SHP77 (cell line): Measurements from ENCODE around the gene KLHL12.

Experiments
- DNase-seq, 2 experiments: peaks; one replicate each; lab custom pipeline; 2025; lab: John Stamatoyannopoulos, UW

The KLHL12 gene

GRCh38 chr1:202880961-202881460, 46.0 kb downstream of the KLHL12 start:
- DNase-seq: no peak

- no peak for DNase-seq
Measured at GRCh38 chr1:202880062-202880461, 47.0 kb downstream of the KLHL12 start.

DNA sequence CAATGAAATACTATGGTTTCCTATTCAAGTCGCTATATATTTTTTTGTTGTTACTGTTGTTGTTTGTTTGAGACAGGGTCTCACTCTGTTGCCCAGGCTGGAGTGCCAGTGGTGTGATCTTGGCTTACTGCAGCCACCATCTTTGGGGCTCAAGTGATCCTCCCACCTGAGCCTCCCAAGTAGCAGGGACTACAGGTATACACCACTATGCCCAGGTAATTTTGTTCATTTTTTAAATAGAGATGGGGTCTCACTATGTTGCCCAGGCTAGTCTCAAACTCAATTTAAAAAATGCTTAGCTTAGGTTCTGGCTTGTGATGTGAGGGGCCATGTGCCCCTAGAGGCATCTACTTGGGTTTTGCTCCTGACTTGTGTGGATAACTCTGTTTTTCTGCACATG, 47.9 kb downstream of the KLHL12 start:
- DNase-seq: no peak

DNA sequence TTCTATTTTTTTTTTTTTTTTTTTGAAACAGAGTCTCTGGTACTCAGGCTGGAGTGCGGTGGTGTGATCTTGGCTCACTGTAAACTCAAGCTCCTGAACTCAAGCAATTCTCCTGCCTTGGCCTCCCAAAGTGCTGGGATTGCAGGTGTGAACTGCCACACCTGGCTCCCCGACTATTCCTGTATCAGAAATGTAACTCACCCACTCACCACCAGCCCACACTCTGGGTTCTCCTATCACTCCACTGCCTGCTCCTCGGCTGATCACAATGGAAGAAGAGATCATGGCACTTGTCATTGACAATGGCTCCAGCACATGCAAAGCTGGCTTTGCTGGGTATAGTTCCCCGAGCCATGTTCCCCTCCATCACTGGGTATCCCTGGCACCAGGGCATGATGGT, 54.0 kb downstream of the KLHL12 start:
- no peak for DNase-seq

GRCh38 chr1:202871367-202871766, 55.7 kb downstream of the KLHL12 start:
- no peak for DNase-seq

GRCh38 chr1:202862679-202863560, 64.1 kb downstream of the KLHL12 start:
- DNase-seq: no peak

- DNase-seq: peak; percentile 95
Measured at GRCh38 chr1:202861420-202862132, 65.5 kb downstream of the KLHL12 start.

DNA sequence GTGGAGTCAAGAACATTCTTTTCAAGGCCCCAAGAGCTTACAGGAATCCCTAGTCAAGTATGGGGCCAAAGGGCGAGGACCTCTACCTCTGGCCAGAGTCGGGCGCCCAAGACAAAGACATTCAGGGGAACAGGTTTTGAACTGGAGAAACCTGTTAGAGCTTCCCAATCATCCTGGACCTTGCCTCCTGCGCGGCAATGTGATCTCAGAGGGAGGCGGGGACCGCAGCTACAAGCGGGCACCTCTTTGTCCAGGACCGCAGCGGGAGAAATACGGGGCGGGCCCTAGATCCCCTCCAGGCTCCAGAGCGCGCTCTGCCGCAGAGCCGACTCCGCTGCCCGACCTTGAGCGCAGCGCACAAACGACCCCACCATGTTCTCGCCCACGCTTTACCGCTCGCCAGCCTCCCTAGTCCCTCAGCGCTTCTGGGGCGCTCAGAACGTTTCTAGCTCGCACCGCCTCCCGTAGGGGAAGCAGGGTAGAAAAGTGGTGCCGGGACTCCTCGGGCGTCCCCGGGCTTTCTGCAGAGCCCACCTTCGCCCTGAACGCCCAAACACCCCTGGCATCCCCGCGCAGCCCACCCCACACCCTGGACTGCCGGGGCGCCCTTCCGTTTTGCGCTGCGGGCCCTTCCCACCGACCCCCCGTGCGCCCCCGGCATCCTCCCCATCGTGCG, 66.2 kb downstream of the KLHL12 start:
- DNase-seq: peak; percentile 8 to 56

- no peak for DNase-seq
Measured at GRCh38 chr1:202858789-202859414, 68.1 kb downstream of the KLHL12 start.

DNA sequence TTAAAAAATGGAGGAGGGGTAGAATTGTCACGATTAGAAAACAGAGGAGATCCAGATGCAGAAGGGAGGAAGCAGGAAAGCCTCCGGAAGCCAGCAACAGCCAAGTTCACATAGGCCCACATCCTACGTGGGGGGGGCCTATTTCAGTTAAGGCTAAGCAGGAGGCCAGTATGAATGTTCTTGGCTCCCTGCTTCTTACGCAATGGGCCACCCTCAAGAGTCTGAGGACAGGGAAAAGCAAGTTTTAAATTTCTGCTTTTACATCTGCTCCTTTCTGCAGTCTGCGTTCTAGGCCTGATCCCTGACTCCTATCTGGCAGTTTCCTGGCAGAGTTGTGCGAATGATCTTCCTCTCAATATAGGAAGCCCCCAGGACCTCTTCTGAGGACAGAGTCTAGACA, 68.7 kb downstream of the KLHL12 start:
- DNase-seq: no peak

DNA sequence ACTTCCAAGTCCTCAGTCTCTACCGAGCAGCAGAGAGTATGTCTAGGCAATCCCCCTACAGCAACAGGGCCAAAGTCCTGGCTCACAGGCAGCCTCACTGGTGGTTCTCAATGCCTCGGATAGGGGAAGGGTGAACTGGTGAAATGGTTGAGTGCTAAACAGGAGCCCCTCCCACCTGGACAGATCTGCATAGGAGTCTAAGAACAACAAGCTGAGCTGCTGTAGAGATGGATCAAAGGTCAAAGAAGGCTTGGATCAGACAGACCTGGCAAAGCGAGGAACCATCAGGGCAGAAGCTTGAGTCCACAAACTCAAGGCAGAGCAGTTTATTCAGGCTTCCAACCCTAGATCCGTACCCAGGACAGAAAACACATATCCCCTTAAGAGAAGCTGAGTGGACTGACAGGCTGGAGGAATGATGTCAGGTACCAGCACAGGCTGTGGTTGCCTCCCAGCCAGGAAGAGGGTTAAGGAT, 69.9 kb downstream of the KLHL12 start:
- DNase-seq: no peak

DNA sequence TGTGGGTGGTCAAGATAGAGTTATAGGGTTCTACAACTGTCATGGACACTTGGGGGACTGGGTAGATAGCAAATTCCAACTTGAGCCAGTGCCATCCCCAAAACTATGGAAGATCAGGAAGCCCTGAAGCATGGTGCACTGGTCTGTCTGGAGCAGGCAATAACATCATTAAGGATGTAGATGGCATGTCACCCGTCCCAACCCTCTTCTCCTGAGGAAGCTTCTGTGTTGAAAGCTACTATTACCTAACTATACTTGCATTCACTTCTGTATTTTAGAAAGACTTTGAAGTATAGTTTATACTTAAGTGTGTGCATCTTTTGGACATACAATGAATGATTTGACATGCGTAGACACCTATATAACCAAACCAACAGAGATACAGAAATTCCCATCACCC, 71.0 kb downstream of the KLHL12 start:
- no peak for DNase-seq

- DNase-seq: no peak
Measured at GRCh38 chr1:202854787-202855186, 72.2 kb downstream of the KLHL12 start.

DNA sequence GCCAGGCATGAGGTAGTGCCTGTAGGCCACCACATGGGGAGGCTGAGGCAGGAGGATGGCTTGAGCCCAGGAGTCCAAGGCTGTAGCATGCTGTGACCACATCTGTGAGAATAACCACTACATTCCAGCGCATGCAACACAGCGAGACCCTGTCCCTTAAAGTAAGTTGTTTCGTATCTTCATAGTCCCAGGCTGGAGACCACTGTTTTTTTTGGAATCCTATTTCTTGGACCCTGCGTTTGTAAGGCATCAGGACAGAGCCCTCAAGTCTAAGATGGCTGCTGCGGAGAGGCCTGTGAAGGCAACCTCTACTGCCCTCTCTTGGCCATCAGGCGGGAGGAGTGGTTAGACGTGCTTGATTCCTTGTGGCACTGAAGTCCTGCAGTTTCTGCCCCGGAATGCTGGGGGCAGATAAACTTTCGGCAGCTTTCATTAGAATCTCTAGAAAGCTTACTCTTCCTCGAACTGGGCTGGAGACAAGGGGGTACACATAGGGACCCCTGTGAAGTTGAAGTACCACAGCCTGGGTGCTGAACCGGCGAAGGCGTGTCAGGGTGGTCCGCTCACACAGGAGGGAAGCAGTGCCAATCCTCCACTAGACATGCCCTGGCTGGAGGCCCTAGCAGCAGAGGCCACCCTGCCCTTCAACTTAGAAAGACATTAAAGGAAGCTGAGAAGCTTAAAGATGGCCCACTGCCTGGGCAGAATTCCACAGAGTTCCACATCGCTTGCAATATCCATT, 74.7 kb downstream of the KLHL12 start:
- peak; percentile 15 to 38 for DNase-seq

DNA sequence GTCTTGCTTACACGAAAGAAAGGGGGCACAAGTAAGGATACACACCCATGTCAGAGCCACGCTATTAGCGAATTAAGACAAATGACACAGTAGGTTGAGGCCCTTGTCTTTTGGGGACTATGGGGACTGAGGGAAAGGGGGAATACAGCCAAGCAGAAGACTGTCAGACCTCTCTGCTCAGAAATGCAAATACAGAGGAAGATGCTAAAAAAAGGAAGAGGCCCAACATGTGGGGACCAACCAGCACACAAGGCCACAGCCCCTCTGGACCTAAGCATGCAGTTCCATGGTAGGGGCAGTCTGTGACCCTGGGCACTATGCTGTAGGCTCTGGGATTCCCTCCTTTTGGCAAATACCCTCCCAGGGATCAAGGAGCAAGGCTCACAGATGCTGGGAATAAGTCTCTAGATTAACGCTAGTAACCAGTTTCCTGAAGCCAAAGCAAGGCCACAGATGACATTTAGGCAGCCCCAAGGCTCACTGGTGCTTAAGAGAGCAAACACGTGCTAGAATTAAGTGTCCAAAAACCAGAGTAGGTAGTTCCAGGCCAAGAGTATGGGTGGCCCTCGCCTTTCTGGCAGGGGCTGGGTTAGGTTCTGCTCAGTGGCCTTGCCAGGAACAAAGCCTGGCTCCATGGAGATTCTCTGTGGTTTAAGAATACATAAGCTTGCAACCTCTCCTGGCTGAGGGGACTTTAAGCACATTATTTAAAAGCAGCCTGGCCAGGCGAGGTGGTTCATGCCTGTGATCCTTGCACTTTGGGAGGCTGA, 76.3 kb downstream of the KLHL12 start:
- no peak for DNase-seq

- DNase-seq: no peak
Measured at GRCh38 chr1:202848191-202848542, 78.9 kb downstream of the KLHL12 start.

GRCh38 chr1:202844935-202845334, 82.1 kb downstream of the KLHL12 start:
- DNase-seq: no peak

DNA sequence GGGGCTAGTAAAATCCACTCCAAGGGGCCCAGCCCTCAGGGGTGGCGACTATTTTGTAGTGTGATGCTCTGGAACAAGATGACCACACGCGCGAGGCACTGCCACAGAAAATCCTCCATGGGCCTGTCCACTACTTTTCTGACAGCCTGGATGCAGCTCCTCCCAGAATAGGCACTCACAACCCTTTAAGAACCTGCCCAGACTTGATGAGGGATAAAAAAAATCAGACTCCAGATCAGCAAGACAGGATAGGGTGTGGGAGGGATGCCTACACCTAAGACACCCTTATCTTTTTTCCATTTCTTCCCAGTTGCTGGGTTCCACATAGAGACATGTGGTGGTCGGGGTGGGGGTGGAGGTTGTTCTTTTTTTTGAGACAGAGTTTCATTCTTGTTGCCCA, 82.8 kb downstream of the KLHL12 start:
- DNase-seq: no peak

- no peak for DNase-seq
Measured at GRCh38 chr1:202843081-202843480, 84.0 kb downstream of the KLHL12 start.
